WTC11 (cell line): ENCODE data around the gene LEFTY2.

Source experiments
- ATF3 ChIP-seq: sonication (generic); formaldehyde crosslinking; conservative IDR thresholded peaks from 2 replicates; pipeline ENCODE4 v1.8.1; 2022; ENCODE audit warnings: mild to moderate bottlenecking, missing genetic modification reagents
- CTCF ChIP-seq: fragments of 200-600 bp; IDR thresholded peaks from 2 replicates; pipeline ENCODE4 v1.8.0; 2022; ENCODE audit warnings: antibody characterized with exemption
- E2F1 ChIP-seq: sonication (generic); formaldehyde crosslinking; IDR thresholded peaks from 2 replicates; pipeline ENCODE4 v1.8.0; 2022; ENCODE audit warnings: mild to moderate bottlenecking, missing genetic modification reagents
- FOXK1 ChIP-seq: sonication (generic); formaldehyde crosslinking; IDR thresholded peaks from 2 replicates; pipeline ENCODE4 v1.8.0; 2022; ENCODE audit warnings: mild to moderate bottlenecking, moderate library complexity, missing genetic modification reagents
- FOXP1 ChIP-seq: sonication (generic); formaldehyde crosslinking; IDR thresholded peaks from 2 replicates; pipeline ENCODE4 v1.8.0; 2022; ENCODE audit warnings: missing genetic modification reagents, mild to moderate bottlenecking, moderate library complexity, borderline replicate concordance
- MAX ChIP-seq: sonication (generic); formaldehyde crosslinking; IDR thresholded peaks from 2 replicates; pipeline ENCODE4 v1.8.0; 2022; ENCODE audit warnings: mild to moderate bottlenecking, missing genetic modification reagents
- PREB ChIP-seq: sonication (generic); formaldehyde crosslinking; IDR thresholded peaks from 2 replicates; pipeline ENCODE4 v1.8.1; 2022; ENCODE audit warnings: mild to moderate bottlenecking, missing genetic modification reagents, moderate library complexity, borderline replicate concordance
- SP1 ChIP-seq: sonication (generic); formaldehyde crosslinking; conservative IDR thresholded peaks from 2 replicates; pipeline ENCODE4 v1.8.1; 2022; ENCODE audit warnings: missing genetic modification reagents
- USF2 ChIP-seq: sonication (generic); formaldehyde crosslinking; IDR thresholded peaks from 2 replicates; pipeline ENCODE4 v1.8.1; 2023; ENCODE audit warnings: mild to moderate bottlenecking, missing genetic modification reagents, moderate library complexity
- ZNF138 ChIP-seq: sonication (generic); formaldehyde crosslinking; conservative IDR thresholded peaks from 2 replicates; pipeline ENCODE4 v1.8.1; 2022; ENCODE audit warnings: mild to moderate bottlenecking, moderate library complexity, missing genetic modification reagents
- ZNF671 ChIP-seq: fragments of 250-450 bp; sonication (Bioruptor Pico); IDR thresholded peaks from 2 replicates; pipeline ENCODE4 v1.8.0; 2021; ENCODE audit warnings: mild to moderate bottlenecking

GRCh38 chr1:225914947-225915346, 26.1 kb downstream of the LEFTY2 start:
- TF ChIP-seq CTCF: no peak
- no peak for TF ChIP-seq SP1
- TF ChIP-seq ZNF138 (CRISPR knock-in tag): no peak
- TF ChIP-seq MAX (CRISPR knock-in tag): no peak
- TF ChIP-seq ATF3 (CRISPR knock-in tag): no peak
- no peak for TF ChIP-seq FOXP1 (CRISPR knock-in tag)
- TF ChIP-seq PREB: no peak
- TF ChIP-seq USF2 (CRISPR knock-in tag): no peak
- TF ChIP-seq E2F1 (CRISPR knock-in tag): no peak
- no peak for TF ChIP-seq ZNF671 (CRISPR knock-in tag)
- TF ChIP-seq FOXK1 (CRISPR knock-in tag): no peak
